DOHH2 (cell line): Measurements from ENCODE around the gene DCAF6.

ENCODE experiments used
- EZH2phosphoT487 ChIP-seq: fragments of 200-600 bp; sonication (generic); IDR thresholded peaks from 2 replicates; pipeline ENCODE4 v1.6.1; 2017; ENCODE audit warnings: borderline replicate concordance, mild to moderate bottlenecking, antibody characterized with exemption, low read length, moderate library complexity, mixed read lengths
- TF ChIP-seq, protein P1 (sequence below): fragments of 200-600 bp; sonication (generic); IDR thresholded peaks from one replicate; pipeline ENCODE4 v1.5.1; 2014; ENCODE audit warnings: antibody characterized with exemption, mild to moderate bottlenecking, low read depth, low read length; ENCODE audit not compliant: poor library complexity, severe bottlenecking

DNA sequence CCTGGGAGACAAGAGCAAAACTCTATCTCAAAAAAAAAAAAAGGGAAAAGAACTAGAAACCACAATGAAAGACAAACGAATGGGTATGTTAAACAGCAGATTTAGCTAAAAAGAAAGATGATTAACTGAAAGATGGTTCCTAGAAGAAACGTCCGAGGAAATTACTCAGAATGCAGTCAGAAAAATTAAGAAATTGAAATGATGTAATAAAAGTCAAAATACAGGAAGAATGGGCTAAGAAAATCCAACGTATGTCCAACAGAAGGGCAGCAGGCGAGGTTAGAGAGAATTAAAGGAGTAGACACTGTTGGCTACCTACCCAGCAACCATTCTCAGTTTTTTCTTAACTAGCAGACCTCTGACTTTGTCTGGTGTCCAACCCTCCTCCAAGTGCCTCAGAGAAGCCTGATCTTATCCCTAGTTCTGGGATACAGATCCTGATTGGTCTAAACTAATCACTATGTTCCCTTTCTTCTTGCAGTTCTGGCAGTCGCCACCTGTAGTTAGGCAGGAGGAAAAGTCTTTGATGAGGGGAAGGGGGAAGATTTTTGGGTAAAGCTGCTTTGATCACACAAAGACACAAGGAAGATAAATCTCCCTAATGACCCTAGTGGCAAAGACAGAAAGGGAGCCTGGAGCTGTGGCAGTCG, 174.5 kb downstream of the DCAF6 start:
- TF ChIP-seq, protein P1, sequence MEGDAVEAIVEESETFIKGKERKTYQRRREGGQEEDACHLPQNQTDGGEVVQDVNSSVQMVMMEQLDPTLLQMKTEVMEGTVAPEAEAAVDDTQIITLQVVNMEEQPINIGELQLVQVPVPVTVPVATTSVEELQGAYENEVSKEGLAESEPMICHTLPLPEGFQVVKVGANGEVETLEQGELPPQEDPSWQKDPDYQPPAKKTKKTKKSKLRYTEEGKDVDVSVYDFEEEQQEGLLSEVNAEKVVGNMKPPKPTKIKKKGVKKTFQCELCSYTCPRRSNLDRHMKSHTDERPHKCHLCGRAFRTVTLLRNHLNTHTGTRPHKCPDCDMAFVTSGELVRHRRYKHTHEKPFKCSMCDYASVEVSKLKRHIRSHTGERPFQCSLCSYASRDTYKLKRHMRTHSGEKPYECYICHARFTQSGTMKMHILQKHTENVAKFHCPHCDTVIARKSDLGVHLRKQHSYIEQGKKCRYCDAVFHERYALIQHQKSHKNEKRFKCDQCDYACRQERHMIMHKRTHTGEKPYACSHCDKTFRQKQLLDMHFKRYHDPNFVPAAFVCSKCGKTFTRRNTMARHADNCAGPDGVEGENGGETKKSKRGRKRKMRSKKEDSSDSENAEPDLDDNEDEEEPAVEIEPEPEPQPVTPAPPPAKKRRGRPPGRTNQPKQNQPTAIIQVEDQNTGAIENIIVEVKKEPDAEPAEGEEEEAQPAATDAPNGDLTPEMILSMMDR, result no peak
- TF ChIP-seq EZH2phosphoT487, result no peak
